IMR-90 (cell line): ENCODE data around the gene ARL4A.

Experiments
- BHLHE40 ChIP-seq: fragments of 150-350 bp; IDR thresholded peaks from 2 replicates; pipeline ENCODE4 v1.6.1; 2016; ENCODE audit warnings: mild to moderate bottlenecking, low read depth, low read length
- FOS ChIP-seq: fragments of 150-350 bp; IDR thresholded peaks from 2 replicates; pipeline ENCODE4 v1.6.1; 2016; ENCODE audit warnings: low read depth, low read length
- MAFK ChIP-seq: IDR thresholded peaks from 2 replicates; pipeline ENCODE4 v1.6.1; 2012; ENCODE audit warnings: low read depth, low read length, improper control_type of control experiment
- MXI1 ChIP-seq: IDR thresholded peaks from 2 replicates; pipeline ENCODE4 v1.6.1; 2012; ENCODE audit warnings: low read depth, mild to moderate bottlenecking, low read length, moderate library complexity, borderline replicate concordance
- NFE2L2 ChIP-seq: fragments of 150-350 bp; IDR thresholded peaks from 2 replicates; pipeline ENCODE4 v1.6.1; 2016; ENCODE audit warnings: low read depth, mild to moderate bottlenecking, low read length
- POLR2A ChIP-seq: IDR thresholded peaks from 2 replicates; pipeline ENCODE4 v1.6.1; 2012; ENCODE audit warnings: mild to moderate bottlenecking, low read depth, low read length
- RAD21 ChIP-seq: IDR thresholded peaks from 2 replicates; pipeline ENCODE4 v1.6.1; 2012; ENCODE audit warnings: low read length, improper control_type of control experiment
- RCOR1 ChIP-seq: IDR thresholded peaks from 2 replicates; pipeline ENCODE4 v1.6.1; 2012; ENCODE audit warnings: mild to moderate bottlenecking, low read length, improper control_type of control experiment; ENCODE audit not compliant: insufficient replicate concordance
- RFX5 ChIP-seq: IDR thresholded peaks from 2 replicates; pipeline ENCODE4 v1.8.0; 2012; ENCODE audit warnings: low read depth, mild to moderate bottlenecking, low read length, moderate library complexity
- TF ChIP-seq, protein P1 (sequence below): conservative IDR thresholded peaks from 2 replicates; pipeline ENCODE4 v1.5.1; 2012; ENCODE audit warnings: mild to moderate bottlenecking, low read depth, low read length, improper control_type of control experiment
- TF ChIP-seq, protein P2 (sequence below): fragments of 150-350 bp; IDR thresholded peaks from 2 replicates; pipeline ENCODE4 v1.6.1; 2016; ENCODE audit warnings: low read depth, mild to moderate bottlenecking, low read length, moderate library complexity, borderline replicate concordance

DNA sequence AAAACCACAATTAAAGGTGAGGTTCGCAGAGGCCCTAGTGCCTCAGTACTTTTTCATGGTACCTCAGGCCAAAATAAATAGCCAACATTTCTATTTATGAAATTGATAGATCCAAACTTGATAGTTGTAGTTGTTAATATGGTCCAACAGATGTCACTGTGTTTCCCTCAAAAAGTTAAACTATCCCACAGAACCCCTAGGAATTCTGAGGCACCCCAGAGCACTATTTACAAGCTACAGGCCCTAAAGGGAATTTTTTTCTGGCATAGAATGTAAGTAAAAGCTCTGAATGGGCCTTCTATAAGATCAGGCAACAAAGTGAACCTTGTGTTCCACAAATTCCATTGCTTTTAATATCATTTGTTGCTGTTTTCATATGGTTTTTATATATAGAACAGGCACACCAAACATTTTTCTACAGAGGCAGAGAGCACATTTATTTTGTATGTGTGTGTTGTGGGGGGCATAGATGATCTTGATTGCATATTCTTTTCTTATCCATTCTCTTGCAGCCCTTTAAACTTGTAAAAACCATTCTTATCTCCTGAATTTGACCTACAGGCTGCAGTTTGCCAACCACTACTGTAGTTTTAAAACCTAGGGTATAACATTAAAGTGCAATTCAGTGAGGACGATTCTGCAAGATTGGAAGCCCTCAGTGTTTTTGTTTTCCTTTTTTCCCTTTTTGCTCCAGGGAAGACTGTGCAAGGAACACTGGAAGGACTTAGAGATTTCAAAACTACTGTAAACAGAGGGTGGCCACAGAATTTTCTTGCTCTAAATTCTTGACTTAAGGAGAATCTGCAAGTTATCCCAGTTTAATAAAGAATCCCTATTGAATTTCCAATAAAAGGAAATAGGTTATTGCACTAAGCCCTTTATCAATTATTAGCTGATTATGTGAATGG is 3.5 kb upstream of the ARL4A start:
- TF ChIP-seq MAFK (no peak), RFX5 (no peak), MXI1 (no peak), RCOR1 (no peak), POLR2A (no peak), FOS (no peak), BHLHE40 (no peak), NFE2L2 (no peak), RAD21 (peak; percentile 58)
- TF ChIP-seq, protein P1, sequence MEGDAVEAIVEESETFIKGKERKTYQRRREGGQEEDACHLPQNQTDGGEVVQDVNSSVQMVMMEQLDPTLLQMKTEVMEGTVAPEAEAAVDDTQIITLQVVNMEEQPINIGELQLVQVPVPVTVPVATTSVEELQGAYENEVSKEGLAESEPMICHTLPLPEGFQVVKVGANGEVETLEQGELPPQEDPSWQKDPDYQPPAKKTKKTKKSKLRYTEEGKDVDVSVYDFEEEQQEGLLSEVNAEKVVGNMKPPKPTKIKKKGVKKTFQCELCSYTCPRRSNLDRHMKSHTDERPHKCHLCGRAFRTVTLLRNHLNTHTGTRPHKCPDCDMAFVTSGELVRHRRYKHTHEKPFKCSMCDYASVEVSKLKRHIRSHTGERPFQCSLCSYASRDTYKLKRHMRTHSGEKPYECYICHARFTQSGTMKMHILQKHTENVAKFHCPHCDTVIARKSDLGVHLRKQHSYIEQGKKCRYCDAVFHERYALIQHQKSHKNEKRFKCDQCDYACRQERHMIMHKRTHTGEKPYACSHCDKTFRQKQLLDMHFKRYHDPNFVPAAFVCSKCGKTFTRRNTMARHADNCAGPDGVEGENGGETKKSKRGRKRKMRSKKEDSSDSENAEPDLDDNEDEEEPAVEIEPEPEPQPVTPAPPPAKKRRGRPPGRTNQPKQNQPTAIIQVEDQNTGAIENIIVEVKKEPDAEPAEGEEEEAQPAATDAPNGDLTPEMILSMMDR: peak; percentile 51
- TF ChIP-seq, protein P2, sequence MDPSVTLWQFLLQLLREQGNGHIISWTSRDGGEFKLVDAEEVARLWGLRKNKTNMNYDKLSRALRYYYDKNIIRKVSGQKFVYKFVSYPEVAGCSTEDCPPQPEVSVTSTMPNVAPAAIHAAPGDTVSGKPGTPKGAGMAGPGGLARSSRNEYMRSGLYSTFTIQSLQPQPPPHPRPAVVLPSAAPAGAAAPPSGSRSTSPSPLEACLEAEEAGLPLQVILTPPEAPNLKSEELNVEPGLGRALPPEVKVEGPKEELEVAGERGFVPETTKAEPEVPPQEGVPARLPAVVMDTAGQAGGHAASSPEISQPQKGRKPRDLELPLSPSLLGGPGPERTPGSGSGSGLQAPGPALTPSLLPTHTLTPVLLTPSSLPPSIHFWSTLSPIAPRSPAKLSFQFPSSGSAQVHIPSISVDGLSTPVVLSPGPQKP: no peak
